ENCODE measurements around the gene YDJC. TPM values are rescaled to one million over a fixed set of nuclear protein-coding genes. Genes with fewer than 3 reads are reported as not detected.

Gene YDJC
- total RNA-seq, 1 donor from 2014 or later: 15.7 TPM

DNA sequence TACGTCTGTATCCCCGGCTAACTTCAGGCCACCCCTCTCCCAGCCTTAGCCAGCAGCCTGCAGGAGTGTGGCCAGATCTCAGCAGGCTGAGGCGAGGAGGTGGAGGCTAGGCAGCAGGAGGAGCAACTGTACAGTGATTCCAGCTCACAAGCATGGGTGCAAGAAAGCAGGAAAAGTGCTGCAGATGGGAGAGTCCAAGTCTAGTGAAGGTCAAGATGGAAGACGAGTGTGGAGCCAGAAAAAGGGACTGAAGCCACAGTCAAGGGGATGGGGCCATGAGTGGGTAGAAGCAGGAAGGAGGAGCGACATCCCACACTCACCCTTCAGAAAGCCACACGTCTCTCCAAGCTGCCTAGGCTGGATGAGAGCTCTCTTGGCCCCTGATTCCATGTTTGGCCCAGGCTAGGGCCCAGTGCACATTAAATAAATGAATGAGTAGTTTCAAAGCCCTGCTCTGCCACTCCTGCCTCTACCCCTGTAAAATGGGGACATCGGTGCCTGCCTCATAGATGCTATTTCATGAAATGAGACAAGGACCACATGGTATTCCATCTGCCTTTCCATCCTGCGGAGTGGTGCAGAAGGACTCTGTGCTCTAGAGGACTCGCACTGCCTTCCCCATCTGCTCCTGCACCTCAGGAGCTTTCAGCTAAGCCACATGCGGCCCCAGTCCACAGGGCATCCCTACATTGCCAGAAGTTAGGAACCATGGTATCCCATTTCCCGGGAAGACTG is 2.9 kb downstream of the YDJC start:
- no peak for DNase-seq (ENCODE audit: extremely low spot score, unreplicated experiment)
- no peak for TF ChIP-seq CTCF (IDR thresholded peaks at IDR 0.05)
- H3K27me3 Mint-ChIP-seq (ENCODE audit: unreplicated experiment): no peaks in the 10 kb centered on the region
- H3K4me1 Mint-ChIP-seq (ENCODE audit: unreplicated experiment): peaks cover 31% of the 10 kb centered on the region
- H3K9me3 Mint-ChIP-seq (ENCODE audit: unreplicated experiment): no peaks in the 10 kb centered on the region
- no peak overlapping the region for H3K27ac Mint-ChIP-seq (ENCODE audit: unreplicated experiment)
- H3K36me3 Mint-ChIP-seq (ENCODE audit: unreplicated experiment): peaks cover 13% of the 10 kb centered on the region
- no peak overlapping the region for H3K4me3 Mint-ChIP-seq (ENCODE audit: unreplicated experiment)

DNA sequence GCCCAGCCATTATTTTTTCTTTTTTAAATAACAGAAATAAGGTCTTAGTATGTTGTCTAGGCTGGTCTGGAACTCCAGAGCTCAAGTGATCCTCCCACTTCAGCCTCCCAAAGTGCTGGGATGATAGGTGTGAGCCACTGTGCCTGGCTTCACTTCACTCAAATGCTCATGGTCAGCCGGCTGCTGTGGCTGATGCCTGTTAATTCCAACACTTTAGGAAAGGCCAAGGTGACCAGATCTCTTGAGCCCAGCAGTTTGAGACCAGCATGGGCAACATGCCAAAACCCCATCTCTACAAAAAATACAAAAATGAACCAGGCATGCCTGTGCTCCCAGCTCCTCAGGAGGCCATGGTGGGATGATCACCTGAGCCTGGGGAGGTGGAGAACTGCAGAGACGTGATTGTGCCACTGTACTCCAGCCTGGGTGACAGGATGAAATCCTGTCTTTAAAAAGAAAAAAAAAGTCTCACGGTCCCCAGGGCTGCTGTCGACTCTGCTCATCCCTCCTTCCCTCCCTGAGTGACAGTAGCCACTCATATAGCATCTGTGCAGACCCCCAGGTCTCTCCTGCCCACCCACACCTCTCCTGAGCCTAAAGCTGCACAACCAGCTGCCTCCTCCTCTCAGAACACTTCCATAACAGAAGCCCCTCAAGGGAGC is 3.6 kb downstream of the YDJC start:
- Mint-ChIP-seq H3K36me3 (ENCODE audit: unreplicated experiment) (peaks cover 13% of the 10 kb centered on the region), H3K27ac (ENCODE audit: unreplicated experiment) (no peak overlapping the region), H3K4me1 (ENCODE audit: unreplicated experiment) (peaks cover 34% of the 10 kb centered on the region), H3K4me3 (ENCODE audit: unreplicated experiment) (no peak overlapping the region), H3K27me3 (ENCODE audit: unreplicated experiment) (no peaks in the 10 kb centered on the region), H3K9me3 (ENCODE audit: unreplicated experiment) (no peaks in the 10 kb centered on the region)
- TF ChIP-seq CTCF (IDR thresholded peaks at IDR 0.05): no peak
- no peak for DNase-seq (ENCODE audit: extremely low spot score, unreplicated experiment)

GRCh38 chr22:21624880-21625791 is 4.7 kb downstream of the YDJC start:
- Mint-ChIP-seq H3K27ac (ENCODE audit: unreplicated experiment) (peak overlapping the region; percentile 70), H3K9me3 (ENCODE audit: unreplicated experiment) (no peaks in the 10 kb centered on the region), H3K4me1 (ENCODE audit: unreplicated experiment) (peaks cover 40% of the 10 kb centered on the region), H3K36me3 (ENCODE audit: unreplicated experiment) (peaks cover 14% of the 10 kb centered on the region), H3K4me3 (ENCODE audit: unreplicated experiment) (no peak overlapping the region), H3K27me3 (ENCODE audit: unreplicated experiment) (no peaks in the 10 kb centered on the region)
- no peak for TF ChIP-seq CTCF (IDR thresholded peaks at IDR 0.05)
- DNase-seq (ENCODE audit: extremely low spot score, unreplicated experiment): no peak

DNA sequence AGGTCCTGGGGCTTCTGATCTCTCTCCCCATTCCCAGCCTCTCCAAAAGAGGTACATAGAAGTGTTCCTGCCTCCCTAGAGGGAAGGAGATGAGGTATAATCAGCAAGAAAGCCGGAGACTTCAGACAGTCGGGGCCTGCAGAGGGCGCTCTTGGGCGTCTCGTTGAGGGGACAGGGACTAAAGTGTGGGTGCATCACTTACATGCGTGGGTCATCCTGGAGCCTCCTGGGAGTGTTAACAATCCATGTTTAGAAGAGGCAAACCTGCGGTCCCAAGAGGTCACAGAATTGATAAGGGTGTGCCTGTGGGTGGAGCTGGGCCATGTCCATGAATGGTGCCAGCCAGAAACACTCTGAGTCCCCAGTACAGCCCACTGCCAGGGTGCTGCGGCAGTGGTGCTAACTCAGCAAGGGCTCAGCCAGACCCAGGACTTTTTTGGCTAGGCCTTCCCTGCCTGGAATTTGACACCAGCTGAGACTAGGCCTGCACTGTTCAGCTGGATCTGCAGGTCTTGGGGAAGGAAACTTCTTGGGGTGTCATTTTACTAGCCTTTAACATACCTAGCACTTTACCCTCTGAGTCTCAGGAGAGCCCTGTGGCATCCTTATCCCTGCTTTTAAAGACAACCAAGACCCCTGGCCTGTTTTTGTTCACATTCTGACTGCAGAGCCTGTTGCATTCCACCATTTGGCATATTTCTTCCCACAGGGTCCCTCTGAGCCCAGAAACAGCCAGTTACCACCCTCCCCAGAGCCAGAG is 5.5 kb downstream of the YDJC start:
- H3K4me3 Mint-ChIP-seq (ENCODE audit: unreplicated experiment): no peak overlapping the region
- no peak for DNase-seq (ENCODE audit: extremely low spot score, unreplicated experiment)
- no peaks in the 10 kb centered on the region for H3K27me3 Mint-ChIP-seq (ENCODE audit: unreplicated experiment)
- H3K27ac Mint-ChIP-seq (ENCODE audit: unreplicated experiment): peak overlapping the region; percentile 70
- TF ChIP-seq CTCF (IDR thresholded peaks at IDR 0.05): peak; percentile 56
- H3K36me3 Mint-ChIP-seq (ENCODE audit: unreplicated experiment): peaks cover 14% of the 10 kb centered on the region
- H3K9me3 Mint-ChIP-seq (ENCODE audit: unreplicated experiment): no peaks in the 10 kb centered on the region
- peaks cover 45% of the 10 kb centered on the region for H3K4me1 Mint-ChIP-seq (ENCODE audit: unreplicated experiment)

All from osteocyte (in vitro differentiated cells).